HAP-1 (cell line): ENCODE measurements around the gene DAB2.

Source experiments
- DNase-seq, 2 experiments: peaks; one replicate each; pipeline ENCODE4 v3.0.0-alpha.2; 2016 to 2020; ENCODE audit warnings: low spot score in 2 of 2
- H3K27me3 ChIP-seq: fragments of 250-450 bp; sonication (Bioruptor Pico); 2 replicates; pipeline ENCODE4 v1.5.1; 2020; ENCODE audit warnings: low read depth, mild to moderate bottlenecking, moderate library complexity
- H3K36me3 ChIP-seq: fragments of 250-450 bp; sonication (Bioruptor Pico); replicated peaks from 2 replicates; pipeline ENCODE4 v1.5.1; 2020; ENCODE audit warnings: mild to moderate bottlenecking
- H3K4me1 ChIP-seq: fragments of 250-450 bp; sonication (Bioruptor Pico); 2 replicates; pipeline ENCODE4 v1.5.1; 2020; ENCODE audit warnings: mild to moderate bottlenecking
- H3K4me3 ChIP-seq: fragments of 250-450 bp; sonication (Bioruptor Pico); 2 replicates; pipeline ENCODE4 v1.5.1; 2020; ENCODE audit warnings: mild to moderate bottlenecking, moderate library complexity
- H3K9me3 ChIP-seq: fragments of 250-450 bp; sonication (Bioruptor Pico); 2 replicates; pipeline ENCODE4 v1.5.1; 2020; ENCODE audit warnings: mild to moderate bottlenecking, moderate library complexity
- in situ Hi-C: fragments of 300-500 bp; cut with MboI; formaldehyde crosslinking; loops from 3 replicates; pipeline ENCODE4 v1.14.3; 2020; ENCODE audit warnings: low sequenced_read_pairs, inconsistent platforms, mixed read lengths

Gene DAB2

DNA sequence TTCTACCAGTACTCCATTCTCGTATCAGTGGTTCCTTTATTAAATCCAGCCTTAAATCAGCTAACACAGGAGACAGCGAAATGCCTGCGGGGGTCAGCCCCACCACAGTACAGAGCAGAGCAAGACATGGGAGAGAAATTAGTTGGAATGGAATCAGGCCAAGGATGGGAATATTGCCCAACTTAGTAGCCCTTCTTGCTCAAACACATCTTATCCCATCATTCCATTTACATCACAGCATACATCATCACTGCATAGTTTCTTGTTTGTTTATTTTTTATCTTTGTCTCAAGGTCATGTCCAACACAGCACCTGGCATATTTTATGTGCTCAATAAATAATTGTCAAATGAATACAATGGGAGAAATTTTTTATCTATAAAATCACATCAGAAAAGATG lies 34.3 kb upstream of the DAB2 start:
- Histone ChIP-seq H3K9me3 (no peaks in the 10 kb centered on the region), H3K27me3 (peaks cover 3% of the 10 kb centered on the region; the same call in 1 of the 2 replicates), H3K4me1 (no peaks in the 10 kb centered on the region), H3K36me3 (no peaks in the 10 kb centered on the region), H3K4me3 (no peak overlapping the region)
- in situ Hi-C loops: no loop called here
- DNase-seq: no peak

GRCh38 chr5:39455645-39456044 lies 30.9 kb upstream of the DAB2 start:
- no peaks in the 10 kb centered on the region for H3K36me3 ChIP-seq
- no peaks in the 10 kb centered on the region for H3K9me3 ChIP-seq
- H3K4me3 ChIP-seq: no peak overlapping the region
- no peaks in the 10 kb centered on the region for H3K4me1 ChIP-seq
- no peak for DNase-seq
- in situ Hi-C loops: no loop called here
- H3K27me3 ChIP-seq: peaks cover 3% of the 10 kb centered on the region; the same call in 1 of the 2 replicates

DNA sequence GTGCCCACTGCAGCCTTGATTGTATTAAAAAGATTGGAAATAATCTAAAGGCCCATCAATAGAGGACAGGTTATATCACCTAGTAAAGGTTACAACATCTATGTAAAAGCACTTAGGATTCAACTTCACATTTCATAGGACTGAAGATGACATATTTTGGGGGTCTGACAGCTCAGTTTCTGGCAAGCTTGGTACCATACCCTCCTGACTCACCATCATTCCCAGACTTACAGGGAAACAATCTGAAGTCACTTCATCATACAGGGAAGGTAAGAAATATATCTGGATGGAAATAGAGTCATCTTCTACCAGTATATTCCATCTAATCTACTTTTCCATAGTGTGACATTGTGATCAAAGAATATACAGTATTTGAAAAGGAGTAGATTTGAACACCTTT lies 28.8 kb upstream of the DAB2 start:
- H3K9me3 ChIP-seq: no peaks in the 10 kb centered on the region
- H3K4me3 ChIP-seq: no peak overlapping the region
- H3K36me3 ChIP-seq: no peaks in the 10 kb centered on the region
- H3K27me3 ChIP-seq: 0 out of 2 replicates have a peak, but pooled peaks cover 3% of the 10 kb centered on the region
- no peak for DNase-seq
- peaks cover 10% of the 10 kb centered on the region for H3K4me1 ChIP-seq
- in situ Hi-C loops: no loop called here

DNA sequence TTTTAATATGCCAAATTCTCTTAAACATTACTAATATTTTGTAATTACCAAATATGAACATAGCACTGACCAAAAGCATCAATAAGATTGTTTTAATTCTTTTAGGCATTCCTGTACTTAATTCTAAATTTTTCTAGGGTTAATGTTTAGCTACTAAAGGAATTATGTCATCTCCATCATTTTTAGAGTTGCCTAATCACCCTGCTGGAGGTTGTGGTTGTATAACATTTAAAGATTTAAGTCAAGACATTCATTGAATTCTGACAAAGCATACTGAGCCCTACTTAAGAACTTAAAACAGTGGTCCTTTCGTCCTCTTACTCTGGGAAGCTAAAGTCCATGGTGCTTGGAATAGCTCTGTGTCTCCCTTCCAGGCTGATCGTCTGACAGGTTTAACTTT lies 28.1 kb upstream of the DAB2 start:
- no peak for DNase-seq
- Histone ChIP-seq H3K36me3 (no peaks in the 10 kb centered on the region), H3K4me1 (peaks cover 10% of the 10 kb centered on the region), H3K9me3 (no peaks in the 10 kb centered on the region), H3K27me3 (0 out of 2 replicates have a peak, but pooled peaks cover 3% of the 10 kb centered on the region), H3K4me3 (no peak overlapping the region)
- in situ Hi-C loops: no loop called here

GRCh38 chr5:39451276-39451941 lies 26.6 kb upstream of the DAB2 start:
- Histone ChIP-seq H3K27me3 (0 out of 2 replicates have a peak, but pooled peaks cover 3% of the 10 kb centered on the region), H3K36me3 (no peaks in the 10 kb centered on the region), H3K4me1 (peaks cover 10% of the 10 kb centered on the region), H3K4me3 (no peak overlapping the region), H3K9me3 (no peaks in the 10 kb centered on the region)
- DNase-seq: no peak
- in situ Hi-C loops: no loop called here

- Histone ChIP-seq H3K4me3 (no peak overlapping the region), H3K9me3 (no peaks in the 10 kb centered on the region), H3K4me1 (peaks cover 10% of the 10 kb centered on the region), H3K27me3 (0 out of 2 replicates have a peak, but pooled peaks cover under 1% of the 10 kb centered on the region), H3K36me3 (no peaks in the 10 kb centered on the region)
- in situ Hi-C loops: no loop called here
- no peak for DNase-seq
Observed at GRCh38 chr5:39450487-39450886, 25.7 kb upstream of the DAB2 start.

- Histone ChIP-seq H3K27me3 (no peaks in the 10 kb centered on the region), H3K4me3 (no peak overlapping the region), H3K9me3 (no peaks in the 10 kb centered on the region), H3K36me3 (no peaks in the 10 kb centered on the region), H3K4me1 (peaks cover 10% of the 10 kb centered on the region)
- peak in 1 of 2 experiments; percentile 34 for DNase-seq
- in situ Hi-C loops: no loop called here
Observed at GRCh38 chr5:39449591-39449990, 24.8 kb upstream of the DAB2 start.

- no peaks in the 10 kb centered on the region for H3K36me3 ChIP-seq
- no peak overlapping the region for H3K4me3 ChIP-seq
- in situ Hi-C loops: no loop called here
- peaks cover 10% of the 10 kb centered on the region for H3K4me1 ChIP-seq
- no peaks in the 10 kb centered on the region for H3K9me3 ChIP-seq
- peak; percentile 35 to 38 for DNase-seq
- no peaks in the 10 kb centered on the region for H3K27me3 ChIP-seq
Observed at GRCh38 chr5:39448506-39449128, 23.8 kb upstream of the DAB2 start.

- no peak overlapping the region for H3K4me3 ChIP-seq
- no peaks in the 10 kb centered on the region for H3K27me3 ChIP-seq
- no peak for DNase-seq
- in situ Hi-C loops: no loop called here
- peaks cover 10% of the 10 kb centered on the region for H3K4me1 ChIP-seq
- H3K9me3 ChIP-seq: no peaks in the 10 kb centered on the region
- H3K36me3 ChIP-seq: no peaks in the 10 kb centered on the region
Observed at GRCh38 chr5:39447968-39448367, 23.2 kb upstream of the DAB2 start.

DNA sequence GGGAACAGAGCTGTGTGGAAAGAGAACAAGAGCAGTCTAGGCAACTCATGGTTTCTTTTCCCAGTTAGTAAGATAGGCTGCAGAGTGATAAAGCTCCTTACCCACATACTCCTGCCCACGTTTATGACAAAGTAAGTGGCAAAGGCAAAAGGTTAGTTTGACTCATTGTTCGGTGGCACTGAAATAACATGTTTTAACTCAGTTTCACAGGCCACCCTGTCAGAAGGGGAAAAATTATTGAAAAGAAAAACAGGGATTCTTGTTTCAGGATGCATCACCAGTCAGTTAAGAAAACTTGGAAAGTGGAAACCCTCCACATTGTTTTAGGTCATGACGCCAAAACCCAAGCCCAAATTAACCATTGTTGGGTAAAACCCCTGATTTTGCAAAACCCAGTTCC lies 22.3 kb upstream of the DAB2 start:
- in situ Hi-C loops: no loop called here
- Histone ChIP-seq H3K27me3 (no peaks in the 10 kb centered on the region), H3K9me3 (no peaks in the 10 kb centered on the region), H3K4me1 (peaks cover 10% of the 10 kb centered on the region), H3K36me3 (no peaks in the 10 kb centered on the region), H3K4me3 (no peak overlapping the region)
- DNase-seq: no peak

- no peaks in the 10 kb centered on the region for H3K27me3 ChIP-seq
- no peaks in the 10 kb centered on the region for H3K9me3 ChIP-seq
- no peak overlapping the region for H3K4me3 ChIP-seq
- peaks cover 10% of the 10 kb centered on the region for H3K4me1 ChIP-seq
- no peaks in the 10 kb centered on the region for H3K36me3 ChIP-seq
- in situ Hi-C loops: no loop called here
- DNase-seq: no peak
Observed at GRCh38 chr5:39446231-39446630, 21.5 kb upstream of the DAB2 start.

- in situ Hi-C loops: no loop called here
Observed at GRCh38 chr5:39443911-39444310, 19.1 kb upstream of the DAB2 start.

GRCh38 chr5:39442991-39443390 lies 18.2 kb upstream of the DAB2 start:
- no peaks in the 10 kb centered on the region for H3K4me1 ChIP-seq
- no peak for DNase-seq
- H3K27me3 ChIP-seq: no peaks in the 10 kb centered on the region
- no peaks in the 10 kb centered on the region for H3K9me3 ChIP-seq
- H3K36me3 ChIP-seq: no peaks in the 10 kb centered on the region
- in situ Hi-C loops: no loop called here
- H3K4me3 ChIP-seq: no peak overlapping the region

More at GRCh38 chr5:39443911-39444310, 19.1 kb upstream of the DAB2 start:
- Histone ChIP-seq H3K4me1 (0 out of 2 replicates have a peak, but pooled peaks cover under 1% of the 10 kb centered on the region), H3K4me3 (no peak overlapping the region), H3K9me3 (no peaks in the 10 kb centered on the region), H3K27me3 (no peaks in the 10 kb centered on the region), H3K36me3 (no peaks in the 10 kb centered on the region)
- DNase-seq: no peak

DNA sequence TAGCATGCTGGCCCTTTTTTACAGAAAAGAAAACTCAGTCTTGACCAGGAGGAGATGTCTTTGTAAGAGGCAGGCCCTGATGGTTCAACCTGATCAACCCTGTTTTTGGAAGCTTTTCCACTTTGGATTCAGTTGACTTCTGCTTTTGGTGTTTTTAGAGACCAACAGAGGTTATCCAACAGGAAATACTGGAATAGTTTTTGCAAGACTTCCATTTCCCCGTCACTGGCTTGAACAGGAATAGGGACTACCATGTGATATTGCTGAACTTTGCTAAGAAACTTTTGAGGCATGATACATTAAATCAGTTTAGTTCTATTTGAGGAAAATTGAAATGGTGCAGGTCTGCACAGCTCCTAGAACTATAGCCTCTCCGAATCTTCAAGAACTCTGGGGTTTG lies 17.1 kb upstream of the DAB2 start:
- in situ Hi-C loops: no loop called here
- Histone ChIP-seq H3K4me1 (no peaks in the 10 kb centered on the region), H3K27me3 (no peaks in the 10 kb centered on the region), H3K4me3 (no peak overlapping the region), H3K9me3 (no peaks in the 10 kb centered on the region), H3K36me3 (no peaks in the 10 kb centered on the region)
- no peak for DNase-seq
